ENCODE results near the gene RNF13. TPM values are rescaled to one million over a fixed set of nuclear protein-coding genes. Genes with fewer than 3 reads are reported as not detected.

RNF13 gene, protein sequence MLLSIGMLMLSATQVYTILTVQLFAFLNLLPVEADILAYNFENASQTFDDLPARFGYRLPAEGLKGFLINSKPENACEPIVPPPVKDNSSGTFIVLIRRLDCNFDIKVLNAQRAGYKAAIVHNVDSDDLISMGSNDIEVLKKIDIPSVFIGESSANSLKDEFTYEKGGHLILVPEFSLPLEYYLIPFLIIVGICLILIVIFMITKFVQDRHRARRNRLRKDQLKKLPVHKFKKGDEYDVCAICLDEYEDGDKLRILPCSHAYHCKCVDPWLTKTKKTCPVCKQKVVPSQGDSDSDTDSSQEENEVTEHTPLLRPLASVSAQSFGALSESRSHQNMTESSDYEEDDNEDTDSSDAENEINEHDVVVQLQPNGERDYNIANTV
- 45.3 and 51.3 TPM in 2 replicates for total RNA-seq

DNA sequence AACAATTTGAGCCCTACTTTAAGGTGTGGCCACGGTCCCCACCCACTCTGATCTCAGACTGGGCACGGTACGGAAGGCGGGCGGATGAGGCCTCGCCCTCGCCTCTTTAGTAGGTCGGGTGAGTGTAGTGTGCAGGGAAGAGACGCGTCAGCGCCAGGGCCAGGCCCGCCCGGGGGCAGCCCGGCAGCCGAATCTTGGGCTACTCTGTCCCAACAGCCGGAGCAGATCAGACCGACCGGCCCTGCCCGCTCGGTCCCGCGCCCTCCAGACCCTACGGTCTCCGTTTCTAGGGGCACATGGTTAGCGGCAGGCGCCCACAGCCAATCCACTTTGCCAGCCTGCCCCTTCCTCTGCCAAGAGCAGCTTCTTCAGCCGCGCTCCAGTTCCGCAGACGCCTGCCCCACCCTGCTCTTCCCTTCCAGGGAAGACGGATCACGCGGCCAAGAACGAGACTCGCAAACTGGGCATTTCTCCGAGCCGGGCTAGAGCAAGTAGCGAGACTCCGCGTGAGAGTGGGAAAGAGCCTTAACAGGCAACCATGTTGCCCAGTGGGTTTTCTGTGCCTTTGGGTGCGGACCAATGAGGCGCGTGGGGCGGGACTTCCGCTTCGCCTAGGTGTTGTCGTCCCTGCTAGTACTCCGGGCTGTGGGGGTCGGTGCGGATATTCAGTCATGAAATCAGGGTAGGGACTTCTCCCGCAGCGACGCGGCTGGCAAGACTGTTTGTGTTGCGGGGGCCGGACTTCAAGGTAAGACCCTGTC is at the start of gene RNF13:
Gene RNF13, plus strand, starts transcription at position 610 of the 761 bp plus-strand sequence. CDS start 32,812 bp downstream, outside the sequence.
- peak; percentile 80 to 97 for DNase-seq (ENCODE audit: low read depth in 2 of 2)

DNA sequence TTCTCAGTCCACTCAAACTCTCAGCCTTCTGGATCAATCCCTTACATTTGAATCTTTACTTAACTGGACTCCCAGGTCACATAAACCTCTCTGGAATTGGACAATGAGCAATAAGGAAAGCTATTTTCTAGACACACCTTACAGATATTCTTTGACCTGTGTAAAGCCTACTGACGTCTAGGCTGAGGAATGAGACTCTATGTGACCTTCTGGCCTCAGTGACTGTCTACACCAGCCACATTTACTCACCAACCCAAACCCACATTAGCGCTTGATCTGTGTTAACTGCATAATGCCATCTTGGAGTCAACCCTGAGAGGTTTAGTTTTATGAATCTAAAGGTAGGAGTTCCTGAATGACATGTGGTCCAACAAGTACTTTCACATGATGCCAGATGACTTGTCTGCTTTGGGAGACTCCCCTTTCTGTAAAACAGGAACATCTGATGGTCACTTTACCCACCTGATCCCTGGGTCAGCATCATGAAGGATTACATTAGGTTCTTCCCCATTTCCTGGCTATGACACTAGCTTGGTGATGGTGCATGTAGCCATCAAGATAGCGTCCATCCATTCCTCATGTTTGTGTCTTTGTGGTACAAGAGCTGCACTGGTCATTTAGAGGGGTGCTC is 49.3 kb upstream of the RNF13 start:
- DNase-seq (ENCODE audit: low read depth in 2 of 2), result no peak

DNA sequence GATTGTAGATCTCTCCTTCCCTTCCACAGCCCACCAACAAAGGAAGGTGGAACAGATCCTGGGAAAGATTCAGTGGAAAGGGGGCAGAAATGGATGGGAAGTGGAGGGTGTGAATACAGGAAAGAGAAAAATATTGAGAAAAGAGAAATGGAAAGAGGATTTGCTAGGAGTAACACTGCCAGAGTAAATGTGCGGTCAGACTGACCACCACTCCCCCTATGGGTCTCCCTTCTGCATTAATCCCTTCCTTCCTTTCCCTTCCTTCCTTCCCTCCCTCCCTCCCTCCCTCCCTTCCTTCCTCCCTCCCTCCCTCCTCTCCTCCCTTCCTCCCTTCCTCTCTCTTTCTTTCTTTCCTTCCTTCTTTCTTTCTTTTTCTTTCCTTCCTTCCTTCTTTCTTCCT is 48.7 kb upstream of the RNF13 start:
- no peak for DNase-seq (ENCODE audit: low read depth in 2 of 2)

DNA sequence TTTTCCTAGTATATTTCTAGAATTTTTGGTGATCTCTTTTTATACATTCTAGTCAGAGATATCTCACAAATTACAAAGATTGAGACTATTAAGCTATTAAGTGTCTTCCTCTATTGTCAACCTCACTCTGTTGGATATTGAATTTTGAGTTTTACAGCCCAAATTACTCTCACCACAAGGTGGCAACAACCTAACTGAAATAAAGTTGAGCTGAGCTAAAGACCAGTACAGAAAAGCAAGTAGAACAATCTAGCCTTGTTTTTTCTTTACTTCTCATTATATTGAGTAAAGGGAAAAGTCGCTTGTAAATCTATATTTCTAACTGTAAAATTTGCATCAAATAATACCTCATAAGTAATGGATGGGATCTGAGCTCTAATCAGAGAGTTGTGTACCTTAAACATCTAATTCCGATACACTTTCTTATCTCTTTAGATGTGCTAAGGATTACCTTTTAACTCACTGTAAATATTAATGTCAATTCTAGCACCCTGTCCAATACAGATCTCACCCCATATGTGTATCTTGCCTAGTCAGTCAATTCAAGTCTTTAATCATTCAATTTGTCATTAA is 47.2 kb upstream of the RNF13 start:
- DNase-seq (ENCODE audit: low read depth in 2 of 2), result peak; percentile 37 to 49

DNA sequence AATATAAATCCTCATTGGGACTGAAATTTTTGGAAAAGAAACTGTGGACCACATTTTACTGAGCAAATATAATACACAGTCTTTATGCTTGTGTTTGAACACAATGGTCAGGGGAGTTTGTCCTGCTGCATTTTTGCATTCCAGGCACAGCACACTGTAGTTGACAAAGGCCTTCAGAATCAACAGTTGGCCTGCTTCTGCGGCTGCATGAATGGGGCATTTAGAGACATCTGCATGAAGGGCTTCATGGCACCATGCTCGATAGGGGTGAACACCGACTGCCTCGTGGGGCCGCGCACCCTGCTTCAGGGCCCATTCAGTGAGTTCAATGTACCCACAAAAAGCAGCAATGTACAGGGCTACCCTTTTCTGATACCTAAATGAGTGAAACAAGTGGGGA is 45.3 kb upstream of the RNF13 start:
- no peak for DNase-seq (ENCODE audit: low read depth in 2 of 2)

DNA sequence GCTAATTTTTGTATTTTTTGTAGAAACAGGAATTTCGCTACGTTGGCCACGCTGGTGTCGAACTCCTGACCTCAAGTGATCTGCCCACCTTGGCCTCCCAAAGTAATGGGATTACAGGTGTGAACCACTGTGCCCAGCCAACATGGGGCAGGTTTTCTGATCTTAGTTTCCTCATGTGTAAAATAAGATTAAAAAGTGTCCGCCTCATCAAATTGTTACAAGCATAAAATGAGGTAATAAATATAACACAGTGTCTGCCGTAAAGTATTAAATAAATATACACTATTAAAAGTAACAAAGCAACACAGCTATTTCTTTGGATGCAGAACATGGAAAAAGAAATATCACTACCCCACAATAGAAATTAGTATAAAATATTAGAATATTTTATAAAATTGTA is 44.3 kb upstream of the RNF13 start:
- DNase-seq (ENCODE audit: low read depth in 2 of 2), result no peak

DNA sequence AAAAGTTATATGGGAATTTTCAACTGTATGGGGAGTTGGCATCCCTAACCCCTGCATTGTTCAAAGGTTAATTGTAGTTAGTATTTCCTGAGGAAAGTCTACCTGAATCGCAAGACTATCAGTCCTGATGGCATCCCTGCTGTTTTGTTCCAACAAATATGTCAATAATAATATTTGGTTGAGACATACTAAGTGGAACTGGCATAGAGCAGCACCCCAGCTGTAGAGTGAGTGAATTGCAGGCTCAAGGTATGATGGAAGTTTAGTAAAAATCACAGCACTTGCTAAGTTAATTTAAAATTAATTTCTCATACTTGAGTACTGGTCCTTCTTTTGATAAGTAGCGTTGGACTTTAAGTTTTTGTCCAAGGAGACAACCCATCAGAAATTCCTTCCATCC is 42.8 kb upstream of the RNF13 start:
- DNase-seq (ENCODE audit: low read depth in 2 of 2), result no peak

DNA sequence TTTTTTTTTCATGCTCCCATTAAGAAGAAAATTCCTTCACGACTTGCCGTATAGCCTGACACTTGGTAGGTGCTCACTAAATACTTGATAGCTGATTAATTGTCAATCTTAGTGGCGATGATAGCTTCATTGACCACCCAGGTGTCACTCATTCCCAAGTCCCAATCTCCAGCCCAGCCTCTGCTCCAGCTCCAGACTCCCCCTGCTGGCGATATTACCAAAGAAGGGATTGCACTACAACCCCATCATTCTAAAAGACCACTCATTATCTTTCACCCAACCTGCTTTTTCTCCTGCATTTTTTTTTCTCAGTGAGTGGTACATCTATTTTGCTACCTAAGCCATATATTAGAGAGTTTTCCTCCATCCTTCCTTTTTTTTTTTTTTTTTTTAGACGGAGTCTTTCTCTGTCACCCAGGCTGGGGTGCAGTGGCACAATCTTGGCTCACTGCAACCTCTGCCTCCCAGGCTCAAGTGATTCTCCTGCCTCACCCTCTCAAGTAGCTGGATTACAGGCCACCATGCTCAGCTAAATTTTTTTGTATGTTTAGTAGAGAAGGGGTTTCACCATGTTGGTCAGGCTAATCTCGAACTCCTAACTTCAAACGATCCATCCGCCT is 41.3 kb upstream of the RNF13 start:
- peak; percentile 32 to 64 for DNase-seq (ENCODE audit: low read depth in 2 of 2)

DNA sequence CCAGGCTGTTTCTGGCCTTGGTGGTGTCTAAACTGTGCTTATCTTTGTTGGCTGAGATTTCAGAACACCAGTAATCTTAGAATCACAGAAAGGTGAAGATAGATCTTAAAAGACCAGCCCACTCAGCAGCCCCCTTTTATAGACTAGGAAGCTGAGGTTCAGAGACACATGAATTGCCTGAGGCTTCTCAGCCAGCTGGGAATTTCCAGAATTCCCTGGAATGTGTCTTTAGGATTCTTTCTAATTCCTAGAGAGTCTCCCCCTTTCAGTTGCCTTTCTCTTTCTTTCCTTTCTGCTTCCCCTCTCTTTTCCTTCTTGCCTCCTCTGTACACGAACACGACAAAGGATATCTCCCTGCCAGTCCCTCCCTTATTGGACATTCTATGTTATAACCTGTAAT is 40.2 kb upstream of the RNF13 start:
- DNase-seq (ENCODE audit: low read depth in 2 of 2), result no peak

DNA sequence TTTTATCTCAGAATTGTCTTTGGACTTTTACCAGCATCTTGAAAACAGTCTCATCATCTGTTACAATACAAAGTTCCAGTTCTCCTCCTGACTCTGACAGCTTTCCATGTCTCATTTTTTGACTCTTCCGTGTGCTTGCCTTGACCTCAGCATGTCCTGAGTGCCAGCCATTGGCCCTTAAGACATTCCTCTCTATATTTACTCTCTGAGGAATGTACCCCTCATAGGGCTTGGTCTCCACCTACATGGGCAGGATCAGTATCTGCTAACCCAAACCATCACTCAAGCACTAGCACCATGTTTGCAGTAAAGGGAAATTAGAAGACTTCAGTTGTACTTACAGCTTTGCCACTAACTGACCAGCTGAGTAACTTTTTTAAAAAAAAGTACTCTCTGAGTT is 36.8 kb upstream of the RNF13 start:
- no peak for DNase-seq (ENCODE audit: low read depth in 2 of 2)

DNA sequence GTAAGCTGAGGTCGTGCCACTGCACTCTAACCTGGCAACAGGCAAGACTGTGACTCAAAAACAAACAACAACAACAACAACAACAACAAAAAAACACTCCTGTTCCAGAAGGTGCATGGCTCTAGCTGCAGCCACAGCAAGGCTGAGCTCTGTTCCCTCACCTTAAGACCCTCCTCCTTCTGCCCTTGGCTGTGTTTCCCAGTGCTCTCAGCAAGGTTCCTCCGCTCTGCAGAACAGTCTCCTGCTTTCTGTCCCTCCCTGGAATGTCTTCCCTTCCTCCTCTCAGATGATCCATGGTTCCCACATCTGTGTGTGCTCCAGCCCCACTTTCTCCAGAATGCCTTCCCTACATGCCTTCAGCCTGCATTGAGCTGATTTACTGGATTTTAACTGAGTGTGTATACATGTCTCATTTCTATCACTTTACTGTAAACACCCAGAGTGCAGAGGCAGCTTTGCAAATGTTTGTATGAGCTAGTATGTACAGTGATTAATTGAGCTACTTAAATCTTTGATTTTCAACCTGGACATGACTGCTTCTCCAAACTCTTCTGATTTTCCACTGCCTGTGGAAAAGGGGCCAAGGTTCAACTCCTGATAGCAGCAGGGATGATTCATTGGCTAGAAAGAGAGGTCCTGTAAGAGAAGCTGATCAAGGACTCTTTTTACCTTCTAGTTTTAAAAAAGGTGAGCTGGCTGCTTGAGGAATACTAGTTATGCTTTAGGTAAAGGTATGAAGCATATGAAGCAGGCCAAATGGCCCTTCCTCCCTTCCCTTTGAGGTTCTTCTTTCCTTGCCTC is 35.4 kb upstream of the RNF13 start:
- no peak for DNase-seq (ENCODE audit: low read depth in 2 of 2)

DNA sequence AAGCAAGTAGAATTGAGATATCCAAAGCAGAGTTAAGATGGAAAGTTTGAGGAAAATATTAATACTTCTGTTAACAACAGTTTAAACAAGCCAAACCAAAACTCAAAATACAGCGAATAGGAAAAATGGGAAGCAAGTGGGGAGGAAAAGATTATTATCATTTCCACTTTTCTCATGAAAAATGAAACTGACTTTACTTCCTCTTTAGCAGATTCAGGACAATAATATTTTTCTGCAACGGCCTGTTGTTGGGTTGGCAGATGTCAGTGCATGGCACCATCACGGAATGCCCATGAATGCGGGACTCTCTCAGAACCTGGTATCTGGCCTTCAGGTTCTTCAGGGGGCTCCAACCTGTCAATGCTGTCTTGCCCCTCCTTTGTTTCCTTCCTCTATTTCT is 31.8 kb upstream of the RNF13 start:
- DNase-seq (ENCODE audit: low read depth in 2 of 2), result peak; percentile 39 to 47

DNA sequence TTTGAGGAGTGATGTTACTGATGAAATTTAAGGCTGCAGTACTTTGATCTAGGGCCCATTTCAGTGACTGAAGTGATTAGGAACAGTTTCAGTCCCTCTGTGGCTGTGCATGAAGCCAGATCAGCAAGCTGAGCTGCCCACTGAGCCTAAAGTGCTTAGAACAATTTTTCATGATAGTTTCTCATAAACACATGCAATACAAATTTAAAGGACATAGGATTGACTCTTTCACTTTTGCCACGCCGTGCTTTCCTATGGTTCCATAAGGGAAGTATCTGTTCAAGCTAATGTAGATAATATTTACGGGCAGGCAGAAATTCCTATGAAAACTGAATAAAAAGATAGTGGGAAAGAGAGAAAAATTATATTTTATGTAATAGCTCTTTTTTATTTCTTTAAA is 31.3 kb upstream of the RNF13 start:
- no peak for DNase-seq (ENCODE audit: low read depth in 2 of 2)

DNA sequence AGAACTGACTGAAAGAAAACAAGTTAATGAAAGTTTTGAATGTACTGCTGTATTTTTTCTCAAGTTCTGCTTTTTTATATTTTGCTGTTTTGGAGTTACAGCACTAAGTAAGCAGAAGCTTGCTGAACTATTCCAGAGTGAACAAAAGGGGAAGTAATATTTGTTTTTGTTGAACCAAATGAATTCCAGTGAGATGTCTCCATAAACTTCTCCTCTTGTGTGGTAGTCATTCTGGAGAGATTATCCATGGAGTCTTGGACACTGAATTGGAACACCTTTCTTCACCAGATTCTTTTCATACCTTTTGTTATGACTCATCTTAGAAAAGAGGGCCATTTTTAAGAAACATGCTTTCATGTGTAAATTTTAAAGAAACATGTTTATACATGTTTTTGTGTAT is 29.4 kb upstream of the RNF13 start:
- no peak for DNase-seq (ENCODE audit: low read depth in 2 of 2)

DNA sequence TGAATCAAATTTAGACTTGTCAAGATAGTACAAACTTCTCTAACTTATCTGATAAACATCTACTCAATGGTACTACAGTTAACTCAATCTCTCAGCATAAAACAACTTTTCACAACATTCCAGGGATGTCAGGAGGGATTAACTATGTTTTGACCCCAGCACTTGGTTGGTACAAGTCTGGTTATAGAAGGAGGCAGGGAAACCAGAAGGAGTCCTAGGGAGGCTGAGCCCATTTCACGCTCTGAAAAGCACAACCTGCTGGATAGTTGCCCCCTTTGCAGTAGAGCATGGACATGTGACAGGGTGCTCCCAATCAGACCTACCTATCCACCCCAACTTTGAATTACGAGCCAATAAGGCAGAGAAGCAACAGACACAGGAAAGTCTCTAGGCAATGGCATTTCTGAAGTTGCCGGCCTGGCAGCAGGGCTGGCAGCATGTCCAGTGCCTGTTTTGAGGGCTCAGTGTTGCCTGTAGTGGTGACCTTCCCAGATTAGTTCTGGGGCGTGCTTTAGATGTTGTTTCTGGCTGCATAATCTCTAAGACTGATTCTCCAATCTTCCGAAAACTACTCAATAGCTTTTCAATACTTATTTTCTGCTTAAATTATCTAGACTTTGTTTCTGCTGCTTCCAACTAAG is 28.8 kb upstream of the RNF13 start:
- DNase-seq (ENCODE audit: low read depth in 2 of 2), result no peak

DNA sequence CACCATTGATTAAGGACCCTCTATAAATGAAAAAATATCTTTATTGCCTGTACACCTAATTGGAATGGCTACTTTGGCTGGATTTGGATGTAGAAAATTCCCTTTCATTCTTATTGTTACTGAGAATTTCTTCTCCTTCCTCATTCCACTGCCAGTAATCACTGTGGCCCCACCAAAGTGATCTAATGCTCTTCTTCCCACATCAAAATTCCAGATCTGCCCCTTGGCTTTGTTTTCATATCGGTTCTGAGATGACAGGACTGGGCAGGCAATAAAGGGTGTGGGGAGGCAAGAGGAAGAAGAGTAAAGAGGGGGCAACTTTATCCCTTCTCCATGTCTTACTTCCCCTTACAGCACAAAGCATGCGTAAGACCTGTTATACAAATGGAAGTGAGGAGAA is 22.7 kb upstream of the RNF13 start:
- DNase-seq (ENCODE audit: low read depth in 2 of 2), result no peak

DNA sequence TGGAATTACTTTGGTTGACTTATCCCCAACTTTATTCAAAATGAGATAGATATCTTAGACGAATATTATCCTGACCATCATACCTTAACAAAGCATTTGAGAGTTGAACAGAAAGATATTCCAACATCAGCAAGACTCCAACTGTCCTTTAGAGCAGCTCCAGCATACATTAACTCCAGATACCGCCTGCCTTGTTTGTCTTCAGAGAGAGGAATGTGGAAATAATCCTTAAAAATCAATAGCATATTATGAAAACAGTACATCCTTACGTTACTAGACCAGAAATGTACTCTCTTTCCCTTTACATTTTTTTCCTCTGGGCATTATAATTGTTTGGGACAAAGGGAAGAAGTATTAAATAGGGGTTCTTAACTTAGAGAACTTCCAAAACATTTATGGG is 22.3 kb upstream of the RNF13 start:
- no peak for DNase-seq (ENCODE audit: low read depth in 2 of 2)

DNA sequence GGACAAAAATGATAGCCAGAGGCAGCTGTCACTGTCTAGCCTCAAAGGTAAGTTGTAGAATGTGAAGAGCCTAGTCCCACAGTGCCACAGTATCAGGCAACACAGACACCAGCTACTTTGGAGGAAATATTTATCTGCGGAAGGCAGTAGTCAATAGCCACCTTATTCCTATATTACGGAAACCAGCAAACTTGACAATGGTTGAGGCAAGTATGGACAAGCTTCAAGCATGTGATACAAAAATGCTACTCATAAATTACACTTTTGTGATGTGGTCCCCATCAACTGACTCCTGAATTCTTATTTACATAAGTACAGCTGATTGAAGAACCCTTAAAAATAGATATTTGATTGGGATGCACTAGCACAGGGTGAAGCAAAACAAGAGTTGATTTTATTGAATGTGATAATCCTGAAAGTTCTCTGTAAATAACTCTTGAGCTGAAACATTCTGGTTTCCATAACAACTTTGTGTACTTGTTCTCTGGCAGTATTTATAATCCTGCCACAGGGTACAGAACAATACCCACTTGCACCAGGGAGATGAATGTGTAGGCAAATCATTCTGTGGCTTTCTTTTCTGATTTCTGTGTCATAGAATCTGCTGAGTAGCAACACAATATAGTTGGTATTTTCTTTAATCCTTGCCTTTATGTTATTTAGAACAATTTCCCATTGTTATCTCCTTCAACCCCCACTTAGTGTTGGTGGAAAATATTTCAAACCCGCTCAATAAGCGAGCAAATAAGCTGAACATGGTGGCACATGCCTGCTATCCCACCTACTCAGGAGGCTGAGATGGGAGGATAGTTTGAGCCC is 20.4 kb upstream of the RNF13 start, which contains the start of gene ANKUB1:
Gene ANKUB1, minus strand, starts transcription at position 103 of the 819 bp plus-strand sequence. CDS start 188 bp downstream, outside the sequence.
- DNase-seq (ENCODE audit: low read depth in 2 of 2), result no peak

DNA sequence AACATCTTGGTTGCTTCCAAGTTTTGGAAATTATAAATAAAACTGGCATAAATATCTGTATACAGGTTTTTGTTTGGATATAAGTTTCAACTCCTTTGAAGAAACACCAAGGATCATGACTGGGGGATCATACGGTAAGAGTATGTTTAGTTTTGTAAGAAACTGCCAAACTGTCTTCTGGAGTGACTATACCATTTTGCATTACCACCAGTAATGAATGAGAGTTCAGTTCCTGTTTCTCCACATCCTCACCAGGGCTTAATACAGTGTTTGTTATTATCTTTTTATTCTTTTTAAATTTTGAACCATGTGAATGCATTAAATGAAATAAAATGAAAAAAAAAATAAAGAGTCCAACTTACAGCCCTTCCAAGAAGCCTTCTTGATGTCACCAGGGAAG is 17.0 kb upstream of the RNF13 start:
- no peak for DNase-seq (ENCODE audit: low read depth in 2 of 2)
